Right forelimb (tissue), 1 donor: Measurements from ENCODE around the gene TSHZ3.

Experiments
- DNase-seq: peaks from one replicate; pipeline ENCODE4 v3.0.0-alpha.2; 2018

The TSHZ3 gene

GRCh38 chr19:31349160-31349881 is at the start of gene TSHZ3:
TSS of gene TSHZ3 (minus strand) at chr19:31349436. CDS start at chr19:31349219, 217 bp downstream.
- DNase-seq, result peak; percentile 89

DNA sequence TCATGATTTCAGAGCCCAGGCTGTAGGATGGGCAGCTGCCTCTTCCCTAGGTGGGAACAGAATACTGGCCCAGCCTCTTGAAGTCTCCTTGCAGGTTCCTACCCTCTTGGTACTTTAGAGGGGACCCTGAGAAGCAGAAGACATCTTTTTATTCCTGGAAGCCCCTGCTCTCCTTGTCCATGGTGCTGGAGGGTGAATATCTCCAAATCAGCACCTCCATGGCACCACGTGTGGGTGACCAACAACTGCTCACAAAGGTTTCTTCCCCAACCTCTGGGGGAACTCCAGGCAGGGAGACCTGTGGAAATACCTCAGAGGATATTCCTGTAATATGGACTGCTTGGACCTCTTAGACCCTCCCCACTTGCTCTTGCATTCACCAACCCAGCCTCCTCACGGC is 48.1 kb upstream of the TSHZ3 start:
- no peak for DNase-seq

- no peak for DNase-seq
Observed at GRCh38 chr19:31392464-31392863, 43.2 kb upstream of the TSHZ3 start.

DNA sequence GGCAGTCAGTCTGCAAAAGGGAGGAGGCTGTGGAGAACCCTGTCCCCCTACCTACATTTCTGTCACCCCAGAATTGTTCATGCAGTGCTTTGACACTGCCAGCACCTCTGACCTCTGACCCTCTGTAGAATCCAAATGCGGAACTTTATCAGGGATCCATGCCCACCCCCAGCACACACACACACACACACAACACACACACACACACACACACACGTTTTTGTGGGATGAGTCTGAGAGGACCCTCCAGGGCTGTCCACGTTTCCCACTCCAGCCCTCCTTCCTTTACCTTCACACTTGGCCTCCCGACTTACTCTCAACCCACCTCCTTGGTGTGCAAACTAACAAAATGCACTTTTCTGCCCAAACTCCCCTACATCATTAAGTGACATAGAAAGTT is 42.3 kb upstream of the TSHZ3 start:
- DNase-seq, result no peak

- DNase-seq, result no peak
Observed at GRCh38 chr19:31390711-31391110, 41.5 kb upstream of the TSHZ3 start.

GRCh38 chr19:31389874-31390273 is 40.6 kb upstream of the TSHZ3 start:
- DNase-seq, result no peak

DNA sequence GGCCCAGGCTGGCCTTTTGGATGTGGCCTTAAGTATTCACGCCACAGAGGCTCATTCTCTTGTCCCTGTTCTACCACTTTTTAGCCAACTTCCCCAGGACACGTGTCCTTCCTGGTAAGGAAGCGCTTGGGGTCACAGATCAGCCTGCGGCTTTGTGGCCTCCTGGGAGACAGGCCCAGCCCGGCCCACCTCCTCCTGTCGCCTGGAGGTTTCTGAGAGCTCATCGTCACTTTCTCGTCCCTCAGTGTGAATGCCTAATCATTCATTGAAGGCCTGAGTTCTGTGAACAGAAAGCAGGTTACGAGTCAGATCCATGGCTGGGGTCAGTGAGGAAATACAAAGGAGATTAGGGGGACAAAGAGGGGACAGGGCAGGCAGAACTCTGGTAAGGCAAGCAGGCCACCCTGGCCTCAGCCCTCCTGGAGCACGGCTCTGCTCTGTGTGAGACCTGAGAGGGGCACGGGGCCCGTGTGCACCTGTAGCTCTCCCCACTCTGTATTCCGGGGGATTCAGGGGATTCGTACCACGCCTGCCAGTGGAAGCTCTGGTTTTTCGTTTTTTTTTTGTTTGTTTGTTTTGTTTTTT is 38.6 kb upstream of the TSHZ3 start:
- DNase-seq, result no peak

GRCh38 chr19:31386806-31387205 is 37.6 kb upstream of the TSHZ3 start:
- no peak for DNase-seq

DNA sequence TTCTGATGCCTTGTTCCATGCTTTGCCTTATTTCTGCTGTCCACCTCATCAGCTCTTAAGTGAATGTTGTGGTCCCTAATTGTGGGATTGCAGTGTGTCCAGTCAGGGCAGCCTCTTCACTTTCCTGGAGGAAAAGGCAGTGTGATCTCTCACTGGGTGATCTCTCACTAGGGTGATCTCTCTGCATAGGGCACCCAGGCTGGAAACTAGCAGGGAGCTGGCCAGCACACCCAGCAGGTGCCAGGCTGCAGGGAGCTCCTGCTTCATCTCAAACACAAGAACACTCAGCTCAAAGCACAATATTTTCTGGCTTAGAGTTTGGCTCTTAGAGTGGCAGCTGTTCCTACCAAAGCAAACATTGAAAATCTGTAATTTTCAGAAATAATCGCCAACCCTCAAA is 36.5 kb upstream of the TSHZ3 start:
- no peak for DNase-seq

DNA sequence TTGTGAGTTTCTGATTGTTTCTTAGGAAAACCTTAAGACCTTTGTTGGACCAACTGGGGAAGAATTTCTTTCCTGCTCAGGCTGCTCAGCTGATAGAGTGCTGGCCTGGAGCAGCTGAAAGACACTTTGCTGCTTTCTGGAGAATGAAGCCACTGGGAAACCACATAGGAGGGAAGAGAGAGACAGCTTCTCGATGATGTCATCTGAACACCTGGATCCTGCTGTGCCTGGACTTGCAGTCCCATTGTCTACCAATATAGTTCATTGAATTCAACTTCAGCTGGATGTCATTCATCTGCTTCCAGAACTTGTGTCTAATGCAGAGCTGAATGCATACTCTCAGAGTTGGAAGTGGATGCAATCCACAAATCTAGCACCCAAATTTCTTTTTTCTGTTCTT is 34.3 kb upstream of the TSHZ3 start:
- DNase-seq, result no peak

- no peak for DNase-seq
Observed at GRCh38 chr19:31380854-31381253, 31.6 kb upstream of the TSHZ3 start.

DNA sequence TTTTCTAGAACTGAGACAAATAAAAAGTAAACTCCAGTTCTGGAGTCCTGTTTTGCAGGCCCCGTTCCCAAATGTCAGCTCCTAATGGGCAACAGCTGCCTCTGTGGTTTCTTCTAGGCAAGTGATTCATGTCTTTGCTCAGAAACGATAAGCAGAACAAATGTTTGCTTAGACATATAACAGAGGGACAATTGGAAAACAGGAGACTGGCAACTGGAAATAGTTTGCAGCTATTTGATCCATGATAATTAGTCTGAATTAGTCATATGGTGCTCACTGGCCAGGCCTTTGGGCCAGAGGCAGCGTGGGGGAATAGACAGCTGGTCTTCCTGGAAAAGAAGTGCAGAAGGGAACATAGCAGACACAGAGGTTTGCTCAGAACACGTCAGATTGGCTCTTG is 29.2 kb upstream of the TSHZ3 start:
- no peak for DNase-seq

- DNase-seq, result no peak
Observed at GRCh38 chr19:31377736-31378135, 28.5 kb upstream of the TSHZ3 start.

GRCh38 chr19:31372246-31372781 is 23.1 kb upstream of the TSHZ3 start:
- no peak for DNase-seq

- DNase-seq, result no peak
Observed at GRCh38 chr19:31370216-31370615, 21.0 kb upstream of the TSHZ3 start.

DNA sequence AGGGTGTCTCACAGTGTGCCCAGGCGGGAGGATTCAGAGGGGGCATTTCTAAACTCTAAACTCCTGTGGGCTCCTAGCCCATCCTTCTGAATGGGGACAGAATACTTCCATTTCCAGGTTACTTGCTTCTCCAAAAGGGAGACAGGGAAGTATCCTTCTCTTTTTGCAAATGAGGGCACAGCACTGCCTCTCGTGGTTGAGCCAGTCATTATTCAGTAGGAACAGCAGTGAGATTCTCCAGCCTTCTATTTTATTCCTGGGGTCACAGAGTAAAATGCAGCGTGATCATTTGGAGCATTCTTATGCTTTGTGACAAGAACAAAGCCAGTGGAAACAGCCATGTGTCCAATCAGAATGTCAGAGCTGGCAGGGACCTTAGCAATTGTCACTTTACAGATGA is 15.7 kb upstream of the TSHZ3 start:
- DNase-seq, result no peak

DNA sequence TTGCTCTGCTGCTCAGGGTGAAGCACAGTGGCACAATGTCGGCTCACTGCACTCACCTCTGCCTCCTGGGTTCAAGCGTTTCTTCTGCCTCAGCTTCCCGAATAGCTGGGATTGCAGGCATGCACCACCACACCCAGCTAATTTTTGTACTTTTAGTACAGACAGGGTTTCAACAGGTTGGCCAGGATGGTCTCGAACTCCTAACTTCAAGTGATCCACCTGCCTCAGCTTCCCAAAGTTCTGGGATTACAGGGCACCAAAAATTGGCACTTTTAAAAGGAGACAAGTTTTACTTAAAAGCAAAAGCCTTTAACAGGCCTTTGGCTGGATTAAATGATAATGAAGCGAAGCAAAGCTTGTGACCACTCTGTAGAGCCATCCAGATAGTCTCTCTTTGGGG is 12.5 kb upstream of the TSHZ3 start:
- DNase-seq, result no peak

DNA sequence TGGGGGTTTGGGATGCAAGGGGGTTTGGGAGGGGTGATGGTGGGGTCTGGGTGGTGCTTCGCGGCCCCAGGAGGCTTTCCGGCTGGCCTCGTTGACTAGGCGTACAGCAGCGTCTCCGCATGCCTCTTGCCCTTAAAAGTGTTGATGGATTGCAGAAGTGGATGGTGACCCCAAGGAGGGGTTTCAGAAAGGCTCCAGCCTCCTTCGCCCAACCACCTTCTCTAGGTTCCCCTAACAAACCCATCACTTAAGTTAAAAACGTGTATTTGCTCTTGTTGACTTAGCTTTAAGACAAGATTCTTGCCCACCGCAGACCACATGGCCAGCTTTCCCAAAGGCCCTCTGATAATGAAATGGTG is 8.1 kb upstream of the TSHZ3 start:
- DNase-seq, result no peak

DNA sequence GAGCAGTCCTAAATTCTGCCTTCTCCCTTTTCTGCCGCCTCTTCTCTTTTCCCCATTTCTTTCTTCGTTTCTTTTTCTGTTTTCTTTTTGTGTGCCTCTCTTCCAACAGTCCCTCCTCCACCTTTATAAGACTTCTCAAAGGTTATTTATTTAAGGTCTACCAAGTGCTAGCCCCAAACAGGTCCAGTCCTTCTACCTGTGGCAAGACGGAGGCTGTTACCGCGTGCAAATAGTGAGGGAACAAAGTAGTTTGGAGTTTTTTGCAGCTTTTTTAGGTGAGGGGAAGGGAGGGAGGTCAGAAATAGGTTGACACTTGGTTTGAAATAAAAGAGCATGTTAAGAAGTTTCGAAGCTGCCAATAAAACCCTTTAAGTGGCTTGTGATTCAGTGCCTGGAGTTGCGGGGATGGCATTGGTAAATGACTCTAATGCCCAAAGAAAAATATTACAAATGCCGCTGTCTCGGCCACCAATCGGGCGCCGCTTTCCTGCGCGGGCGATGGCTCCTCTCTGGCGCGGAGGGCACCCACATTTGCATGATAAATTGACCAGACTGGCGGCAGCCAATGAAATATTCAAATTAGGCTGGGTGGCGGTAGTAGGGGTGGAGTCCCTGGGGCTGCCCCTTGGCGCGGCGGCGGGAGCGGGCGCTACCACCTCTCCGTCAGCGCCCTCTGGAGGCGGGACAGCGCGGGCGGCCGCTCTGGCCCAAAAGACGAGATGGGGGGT is 7.5 kb upstream of the TSHZ3 start:
- DNase-seq, result no peak

DNA sequence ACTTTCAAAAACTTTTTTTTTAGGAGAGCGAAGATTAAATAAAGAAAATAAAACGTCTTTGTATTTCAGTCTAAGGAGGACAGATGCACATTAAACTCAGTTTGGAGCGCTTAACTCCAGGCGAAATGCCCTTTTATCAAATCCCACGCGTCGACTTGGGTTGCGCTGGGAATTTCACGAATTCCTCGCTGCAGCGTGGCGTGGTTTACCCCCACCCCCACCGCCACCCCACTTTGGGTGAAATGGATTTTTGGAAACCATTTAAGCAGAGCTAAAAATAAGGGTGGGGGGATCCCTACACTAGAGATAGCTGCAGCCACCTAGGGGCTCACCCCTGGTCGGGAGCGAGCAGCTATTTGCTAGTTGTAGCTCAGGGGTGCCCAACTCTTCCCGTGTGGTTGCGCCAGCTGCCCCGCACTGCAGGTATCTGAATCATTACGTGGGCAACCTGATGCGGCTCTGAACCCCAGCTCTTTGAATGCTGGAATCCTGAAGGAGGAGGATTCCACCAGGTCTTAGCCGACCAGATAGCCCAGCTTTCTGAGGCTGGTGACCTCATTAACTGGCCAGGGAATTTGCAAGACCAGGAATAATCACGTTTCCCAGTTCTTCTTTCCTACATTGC is 6.5 kb upstream of the TSHZ3 start:
- DNase-seq, result no peak

GRCh38 chr19:31354799-31355664 is 5.8 kb upstream of the TSHZ3 start:
- DNase-seq, result no peak

DNA sequence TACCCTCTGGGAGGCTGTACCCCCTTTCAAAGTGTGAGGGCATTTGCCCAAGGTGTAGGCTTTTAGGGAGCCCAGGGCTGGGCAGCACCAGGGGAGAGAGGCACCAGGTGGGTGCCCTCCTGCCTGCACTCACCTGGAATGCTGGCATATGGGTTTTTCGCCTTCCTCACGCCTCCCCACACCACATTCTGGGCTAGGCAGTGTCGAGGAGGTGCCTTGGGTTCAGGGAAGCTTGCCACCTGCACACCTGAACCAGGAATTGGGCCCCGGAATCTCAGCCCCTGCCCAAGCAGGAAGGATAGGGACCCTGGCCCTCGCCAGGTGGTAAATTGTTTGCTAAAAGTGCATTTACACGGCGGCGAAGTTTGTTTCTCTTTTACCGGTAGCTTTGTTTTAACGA is 5.1 kb upstream of the TSHZ3 start:
- DNase-seq, result no peak

GRCh38 chr19:31353833-31354232 is 4.6 kb upstream of the TSHZ3 start:
- no peak for DNase-seq
